ENCODE measurements around the gene EXOG. TPM values are rescaled to one million over a fixed set of nuclear protein-coding genes. Genes with fewer than 3 reads are reported as not detected.

Gene EXOG
- total and polyA plus RNA-seq, 2 of the 13 experiments (the other 11 are each of a cell fraction or from before 2014, with no cell fraction given): 5.5 to 9.5 TPM

- H3K9me3 ChIP-seq (ENCODE audit: low read length): no peaks in the 10 kb centered on the region
- no peak overlapping the region for H3K4me3 ChIP-seq (replicated peaks in 1 of 3; ENCODE audit: insufficient read depth in 1 of 3, low read depth in 2 of 3, low read length in 3 of 3)
- no peaks in the 10 kb centered on the region for H3K36me3 ChIP-seq (replicated peaks in 1 of 2; ENCODE audit: control insufficient read depth in 1 of 2, insufficient read depth in 2 of 2, low read length in 2 of 2)
- H2AFZ ChIP-seq (ENCODE audit: low read length): no peak overlapping the region
- no peaks in the 10 kb centered on the region for H3K79me2 ChIP-seq (ENCODE audit: insufficient read depth, low read length)
- H3K4me2 ChIP-seq (ENCODE audit: low read depth, low read length): no peak overlapping the region
- ChIA-PET POLR2A (no interaction called here), CTCF (ENCODE audit: low intra/inter-chr PET ratio, low total read pairs) (no interaction called here)
- ATAC-seq (peak; percentile 11; the same call in 1 of the 3 replicates), FAIRE-seq (no peak), DNase-seq (ENCODE audit: low spot score) (no peak)
- TF ChIP-seq ZNF256 (CRISPR knock-in tag; conservative IDR thresholded peaks at IDR 0.05): no peak
- TF ChIP-seq KDM5A (IDR thresholded peaks at IDR 0.05; ENCODE audit: borderline replicate concordance, low read length): no peak
- TF ChIP-seq ZNF557 (CRISPR knock-in tag; IDR thresholded peaks at IDR 0.05): no peak
- no peak for TF ChIP-seq NBN (conservative IDR thresholded peaks at IDR 0.05)
- no peak for TF ChIP-seq ZNF367 (CRISPR knock-in tag; IDR thresholded peaks at IDR 0.05; ENCODE audit: borderline replicate concordance)
- no peak for TF ChIP-seq SATB2 (CRISPR knock-in tag; IDR thresholded peaks at IDR 0.05)
- TF ChIP-seq ZNF724P (CRISPR knock-in tag; IDR thresholded peaks at IDR 0.05; ENCODE audit: borderline replicate concordance): no peak
- TF ChIP-seq, protein P1, sequence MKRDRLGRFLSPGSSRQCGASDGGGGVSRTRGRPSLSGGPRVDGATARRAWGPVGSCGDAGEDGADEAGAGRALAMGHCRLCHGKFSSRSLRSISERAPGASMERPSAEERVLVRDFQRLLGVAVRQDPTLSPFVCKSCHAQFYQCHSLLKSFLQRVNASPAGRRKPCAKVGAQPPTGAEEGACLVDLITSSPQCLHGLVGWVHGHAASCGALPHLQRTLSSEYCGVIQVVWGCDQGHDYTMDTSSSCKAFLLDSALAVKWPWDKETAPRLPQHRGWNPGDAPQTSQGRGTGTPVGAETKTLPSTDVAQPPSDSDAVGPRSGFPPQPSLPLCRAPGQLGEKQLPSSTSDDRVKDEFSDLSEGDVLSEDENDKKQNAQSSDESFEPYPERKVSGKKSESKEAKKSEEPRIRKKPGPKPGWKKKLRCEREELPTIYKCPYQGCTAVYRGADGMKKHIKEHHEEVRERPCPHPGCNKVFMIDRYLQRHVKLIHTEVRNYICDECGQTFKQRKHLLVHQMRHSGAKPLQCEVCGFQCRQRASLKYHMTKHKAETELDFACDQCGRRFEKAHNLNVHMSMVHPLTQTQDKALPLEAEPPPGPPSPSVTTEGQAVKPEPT (CRISPR knock-in tag; IDR thresholded peaks at IDR 0.05; ENCODE audit: low read depth): no peak
- TF ChIP-seq NFKBIZ (CRISPR knock-in tag; IDR thresholded peaks at IDR 0.05): no peak
- TF ChIP-seq GATAD2A (CRISPR knock-in tag; IDR thresholded peaks at IDR 0.05): no peak
- no peak for TF ChIP-seq ZNF138 (CRISPR knock-in tag; IDR thresholded peaks at IDR 0.05; ENCODE audit: low read depth)
- no peak for TF ChIP-seq NR2F1 (CRISPR knock-in tag; IDR thresholded peaks at IDR 0.05)
- TF ChIP-seq, protein P2, sequence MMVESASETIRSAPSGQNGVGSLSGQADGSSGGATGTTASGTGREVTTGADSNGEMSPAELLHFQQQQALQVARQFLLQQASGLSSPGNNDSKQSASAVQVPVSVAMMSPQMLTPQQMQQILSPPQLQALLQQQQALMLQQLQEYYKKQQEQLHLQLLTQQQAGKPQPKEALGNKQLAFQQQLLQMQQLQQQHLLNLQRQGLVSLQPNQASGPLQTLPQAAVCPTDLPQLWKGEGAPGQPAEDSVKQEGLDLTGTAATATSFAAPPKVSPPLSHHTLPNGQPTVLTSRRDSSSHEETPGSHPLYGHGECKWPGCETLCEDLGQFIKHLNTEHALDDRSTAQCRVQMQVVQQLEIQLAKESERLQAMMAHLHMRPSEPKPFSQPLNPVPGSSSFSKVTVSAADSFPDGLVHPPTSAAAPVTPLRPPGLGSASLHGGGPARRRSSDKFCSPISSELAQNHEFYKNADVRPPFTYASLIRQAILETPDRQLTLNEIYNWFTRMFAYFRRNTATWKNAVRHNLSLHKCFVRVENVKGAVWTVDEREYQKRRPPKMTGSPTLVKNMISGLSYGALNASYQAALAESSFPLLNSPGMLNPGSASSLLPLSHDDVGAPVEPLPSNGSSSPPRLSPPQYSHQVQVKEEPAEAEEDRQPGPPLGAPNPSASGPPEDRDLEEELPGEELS (CRISPR knock-in tag; IDR thresholded peaks at IDR 0.05): no peak
- TF ChIP-seq ELF3 (CRISPR knock-in tag; IDR thresholded peaks at IDR 0.05): no peak
- TF ChIP-seq KLF6 (CRISPR knock-in tag; IDR thresholded peaks at IDR 0.05): no peak
- TF ChIP-seq ZNF143 (CRISPR knock-in tag; IDR thresholded peaks at IDR 0.05): no peak
- intact Hi-C loops (cut with micrococcal nuclease; ENCODE audit: unreplicated experiment): no loop called here
- H4K20me1 ChIP-seq (ENCODE audit: insufficient read depth, low read length): no peaks in the 10 kb centered on the region
- H3K4me1 ChIP-seq (ENCODE audit: insufficient read depth, low read length): no peaks in the 10 kb centered on the region
- no peak overlapping the region for H3K9ac ChIP-seq (ENCODE audit: insufficient read depth, low read depth, low read length)
- peaks cover 0 to 30% of the 10 kb centered on the region in 2 experiments; a peak in 2 of 5 replicates for H3K27me3 ChIP-seq (ENCODE audit: control insufficient read depth in 1 of 2, insufficient read depth in 2 of 2, low read length in 2 of 2)
- no CpG with 5 or more reads among the region's 7 CpGs for WGBS (ENCODE audit: low lambda C conversion rate)
- H3K27ac ChIP-seq (ENCODE audit: extremely low read length, insufficient read depth, low read length): no peak overlapping the region
- no TSS peak for BruUV-seq (replicated peaks)
- in situ Hi-C loops (cut with HindIII; ENCODE audit: extremely low pct_ligation_motif_present, low pct_unique_long_range_greater_than_20kb): no loop called here
These were observed 47.4 kb downstream of the EXOG start for GRCh38 chr3:38543586-38543985.
